Diencephalon (tissue), 1 donor: ENCODE data around the gene HS3ST1. TPM values are rescaled to one million over a fixed set of nuclear protein-coding genes. Genes with fewer than 3 reads are reported as not detected.

Source experiments
- small RNA-seq: library from RNA; depleted of rRNA; stranded (forward); fragments of <200 nt; gene quantifications from one replicate; pipeline ENCODE3, GENCODE V24; 2014
- total RNA-seq: library from RNA; depleted of rRNA; stranded (reverse); fragments of >200 nt; gene quantifications from one replicate; pipeline ENCODE4 v1.2.3, GENCODE V29; 2014

HS3ST1 gene
- 7.4 TPM for total RNA-seq

DNA sequence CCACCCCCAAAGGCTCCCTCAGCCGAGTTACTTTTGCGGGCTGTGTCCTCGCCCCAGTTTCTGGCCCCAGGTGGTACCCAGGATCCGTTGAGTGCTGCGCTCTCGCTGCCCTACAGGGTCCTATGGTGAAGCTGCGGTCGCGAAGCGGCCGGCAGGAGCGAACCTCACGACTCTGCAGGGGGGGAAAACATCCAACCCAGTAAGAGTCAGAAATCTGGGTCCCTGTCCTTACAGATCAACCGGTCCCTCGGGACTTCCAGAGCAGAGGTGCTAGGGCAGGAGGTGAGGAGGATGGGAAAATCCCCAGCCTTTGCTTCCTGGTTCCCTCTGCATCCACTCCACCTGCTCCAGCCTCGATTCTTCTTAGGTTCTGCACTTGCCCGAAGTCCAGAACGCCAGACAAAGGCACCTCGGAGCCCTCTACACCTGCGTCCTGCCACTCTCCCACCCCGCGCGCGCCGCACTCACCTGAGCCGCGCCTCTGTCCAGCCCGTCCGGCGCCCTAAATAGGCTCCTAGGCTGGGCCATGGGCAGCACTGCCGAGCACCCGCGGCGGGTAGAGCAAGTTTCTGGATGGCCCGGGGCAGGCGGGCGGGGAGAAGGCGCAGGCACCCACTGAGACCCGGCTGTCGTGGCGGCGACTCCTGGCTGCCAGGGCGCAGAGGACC lies at the start of gene HS3ST1:
HS3ST1 (minus strand) TSS at position 664 of the 668 bp plus-strand sequence. CDS start 28,889 bp downstream, outside the sequence.

Small RNAs within 50 kb of the gene (small RNA-seq; reads per million reads assigned to genes)
- gene MIR572 (not detected), gene RNA5SP156 (not detected)
